Mesenchymal stem cell (in vitro differentiated cells and primary cell): ENCODE results near the gene ANKRD9.

Source experiments
- DNase-seq: peaks from one replicate; pipeline ENCODE4 v3.0.0-alpha.2; 2013
- H2AFZ ChIP-seq: one replicate; pipeline ENCODE4 v1.6.1; 2013; ENCODE audit warnings: low read depth, mild to moderate bottlenecking, control low read depth, inconsistent platforms, low read length, moderate library complexity
- H2AK5ac ChIP-seq: 2 replicates; pipeline ENCODE4 v1.6.1; 2013; ENCODE audit warnings: low read length, moderate library complexity, mild to moderate bottlenecking, inconsistent platforms; ENCODE audit not compliant: severe bottlenecking
- H2BK120ac ChIP-seq: one replicate; pipeline ENCODE4 v1.6.1; 2013; ENCODE audit warnings: low read depth, mild to moderate bottlenecking, inconsistent platforms, low read length, moderate library complexity
- H2BK12ac ChIP-seq, 2 experiments: one replicate each; pipeline ENCODE4 v1.6.1; 2013; ENCODE audit warnings: inconsistent platforms in 2 of 2, low read length in 2 of 2, mild to moderate bottlenecking in 2 of 2, moderate library complexity in 2 of 2, control low read depth in 1 of 2
- H2BK15ac ChIP-seq: one replicate; pipeline ENCODE4 v1.6.1; 2013; ENCODE audit warnings: mild to moderate bottlenecking, low read depth, inconsistent platforms; ENCODE audit not compliant: poor library complexity, severe bottlenecking
- H2BK5ac ChIP-seq: 2 replicates; pipeline ENCODE4 v1.6.1; 2013; ENCODE audit warnings: low read depth, mild to moderate bottlenecking, low read length, control low read depth, inconsistent platforms; ENCODE audit not compliant: poor library complexity, severe bottlenecking
- H3K14ac ChIP-seq, 2 experiments: one replicate each; pipeline ENCODE4 v1.6.1; 2013; ENCODE audit warnings: inconsistent platforms in 2 of 2, low read length in 2 of 2, control low read depth in 1 of 2, mild to moderate bottlenecking in 1 of 2, moderate library complexity in 1 of 2
- H3K18ac ChIP-seq, 2 experiments: one replicate each; pipeline ENCODE4 v1.6.1; 2013; ENCODE audit warnings: inconsistent platforms in 2 of 2, low read length in 2 of 2, control low read depth in 1 of 2, low read depth in 1 of 2, mild to moderate bottlenecking in 1 of 2
- H3K23ac ChIP-seq, 2 experiments: one replicate each; pipeline ENCODE4 v1.6.1; 2013; ENCODE audit warnings: inconsistent platforms in 2 of 2, low read length in 2 of 2, mild to moderate bottlenecking in 2 of 2, moderate library complexity in 2 of 2, control low read depth in 1 of 2
- H3K27ac ChIP-seq: 2 replicates; pipeline ENCODE4 v1.5.1; 2013; ENCODE audit warnings: mild to moderate bottlenecking, moderate library complexity, low read length, control low read depth, inconsistent platforms; ENCODE audit not compliant: poor library complexity, severe bottlenecking
- H3K27me3 ChIP-seq, 2 experiments: 2 replicates each; pipeline versions ENCODE4 v1.6.1 to v1.7.0; 2013; ENCODE audit warnings: low read length in 2 of 2, mild to moderate bottlenecking in 2 of 2, moderate library complexity in 2 of 2, control low read depth in 1 of 2, inconsistent platforms in 1 of 2; ENCODE audit not compliant: control insufficient read depth in 1 of 2, insufficient read depth in 1 of 2
- H3K36me3 ChIP-seq, 2 experiments: 2 replicates each; pipeline versions ENCODE4 v1.6.1 to v1.7.0; 2013; ENCODE audit warnings: low read length in 2 of 2, control low read depth in 1 of 2, inconsistent platforms in 1 of 2, low read depth in 1 of 2, mild to moderate bottlenecking in 1 of 2; ENCODE audit not compliant: insufficient read depth in 2 of 2, control insufficient read depth in 1 of 2
- H3K4ac ChIP-seq, 2 experiments: one replicate each; pipeline ENCODE4 v1.6.1; 2013; ENCODE audit warnings: inconsistent platforms in 2 of 2, low read length in 2 of 2, mild to moderate bottlenecking in 2 of 2, moderate library complexity in 2 of 2, control low read depth in 1 of 2, low read depth in 1 of 2
- H3K4me1 ChIP-seq: 2 replicates; pipeline ENCODE4 v1.6.1; 2013; ENCODE audit warnings: low read depth, low read length, control low read depth; ENCODE audit not compliant: control insufficient read depth, insufficient read depth
- H3K4me2 ChIP-seq: 2 replicates; pipeline ENCODE4 v1.6.1; 2013; ENCODE audit warnings: low read length, mild to moderate bottlenecking, inconsistent platforms; ENCODE audit not compliant: poor library complexity, severe bottlenecking
- H3K4me3 ChIP-seq, 2 experiments: 2 replicates each; pipeline versions ENCODE4 v1.5.1 to v1.7.0; 2013; ENCODE audit warnings: low read length in 2 of 2, mild to moderate bottlenecking in 2 of 2, control low read depth in 1 of 2, low read depth in 1 of 2; ENCODE audit not compliant: insufficient read depth in 1 of 2
- H3K79me1 ChIP-seq: replicated peaks from 2 replicates; pipeline ENCODE4 v1.6.1; 2013; ENCODE audit warnings: mild to moderate bottlenecking, control low read depth, low read length, inconsistent platforms; ENCODE audit not compliant: poor library complexity, severe bottlenecking
- H3K9ac ChIP-seq: 2 replicates; pipeline ENCODE4 v1.7.0; 2013; ENCODE audit warnings: mild to moderate bottlenecking, low read length, moderate library complexity
- H3K9me3 ChIP-seq: 2 replicates; pipeline ENCODE4 v1.7.0; 2013; ENCODE audit warnings: mild to moderate bottlenecking, low read length; ENCODE audit not compliant: control insufficient read depth
- H4K8ac ChIP-seq: one replicate; pipeline ENCODE4 v1.6.1; 2013; ENCODE audit warnings: inconsistent platforms, mild to moderate bottlenecking, low read length, moderate library complexity
- H4K91ac ChIP-seq: one replicate; pipeline ENCODE4 v1.6.1; 2013; ENCODE audit warnings: mild to moderate bottlenecking, low read length, inconsistent platforms
- WGBS: methylation state at CpG from one replicate; pipeline ENCODE4 v1.1.7; 2013; ENCODE audit warnings: mixed read lengths; 5-methylcytosine and 5-hydroxymethylcytosine counted together

Gene ANKRD9

GRCh38 chr14:102505000-102505619, 4.5 kb downstream of the ANKRD9 start:
- Histone ChIP-seq H2BK12ac (no peak overlapping the region), H3K79me1 (peaks cover 4% of the 10 kb centered on the region), H2BK120ac (no peak overlapping the region), H4K91ac (no peak overlapping the region), H2AK5ac (no peak overlapping the region), H2BK15ac (no peak overlapping the region), H3K4ac (no peak overlapping the region), H3K4me1 (peaks cover 25% of the 10 kb centered on the region), H3K27me3 (no peaks in the 10 kb centered on the region), H3K4me3 (no peak overlapping the region), H3K27ac (no peak overlapping the region), H3K14ac (no peak overlapping the region), H3K18ac (no peak overlapping the region), H3K36me3 (peaks cover 5 to 44% of the 10 kb centered on the region in 2 experiments), H4K8ac (no peak overlapping the region), H3K4me2 (no peak overlapping the region), H3K23ac (peak overlapping the region in 1 of 2 experiments; percentile 57), H3K9me3 (no peaks in the 10 kb centered on the region), H3K9ac (no peak overlapping the region), H2AFZ (no peak overlapping the region), H2BK5ac (no peak overlapping the region)
- 96% methylated on average over 7 of the region's 7 CpGs for WGBS
- no peak for DNase-seq

GRCh38 chr14:102504328-102504999, 5.1 kb downstream of the ANKRD9 start:
- H2BK120ac ChIP-seq: no peak overlapping the region
- no peak overlapping the region for H3K9ac ChIP-seq
- H3K4me3 ChIP-seq: no peak overlapping the region
- peaks cover 25% of the 10 kb centered on the region for H3K4me1 ChIP-seq
- no peak overlapping the region for H2AK5ac ChIP-seq
- H2BK5ac ChIP-seq: no peak overlapping the region
- H2AFZ ChIP-seq: no peak overlapping the region
- no peak overlapping the region for H2BK12ac ChIP-seq
- no peak overlapping the region for H2BK15ac ChIP-seq
- H4K91ac ChIP-seq: no peak overlapping the region
- H3K79me1 ChIP-seq: peaks cover 4% of the 10 kb centered on the region
- H3K36me3 ChIP-seq: peaks cover 5 to 49% of the 10 kb centered on the region in 2 experiments
- H3K4ac ChIP-seq: no peak overlapping the region
- no peak overlapping the region for H4K8ac ChIP-seq
- no peak overlapping the region for H3K14ac ChIP-seq
- WGBS: 78% methylated on average over 16 of the region's 18 CpGs
- H3K27me3 ChIP-seq: no peaks in the 10 kb centered on the region
- no peaks in the 10 kb centered on the region for H3K9me3 ChIP-seq
- DNase-seq: no peak
- H3K18ac ChIP-seq: no peak overlapping the region
- H3K27ac ChIP-seq: no peak overlapping the region
- H3K23ac ChIP-seq: peak overlapping the region in 1 of 2 experiments; percentile 57
- no peak overlapping the region for H3K4me2 ChIP-seq

DNA sequence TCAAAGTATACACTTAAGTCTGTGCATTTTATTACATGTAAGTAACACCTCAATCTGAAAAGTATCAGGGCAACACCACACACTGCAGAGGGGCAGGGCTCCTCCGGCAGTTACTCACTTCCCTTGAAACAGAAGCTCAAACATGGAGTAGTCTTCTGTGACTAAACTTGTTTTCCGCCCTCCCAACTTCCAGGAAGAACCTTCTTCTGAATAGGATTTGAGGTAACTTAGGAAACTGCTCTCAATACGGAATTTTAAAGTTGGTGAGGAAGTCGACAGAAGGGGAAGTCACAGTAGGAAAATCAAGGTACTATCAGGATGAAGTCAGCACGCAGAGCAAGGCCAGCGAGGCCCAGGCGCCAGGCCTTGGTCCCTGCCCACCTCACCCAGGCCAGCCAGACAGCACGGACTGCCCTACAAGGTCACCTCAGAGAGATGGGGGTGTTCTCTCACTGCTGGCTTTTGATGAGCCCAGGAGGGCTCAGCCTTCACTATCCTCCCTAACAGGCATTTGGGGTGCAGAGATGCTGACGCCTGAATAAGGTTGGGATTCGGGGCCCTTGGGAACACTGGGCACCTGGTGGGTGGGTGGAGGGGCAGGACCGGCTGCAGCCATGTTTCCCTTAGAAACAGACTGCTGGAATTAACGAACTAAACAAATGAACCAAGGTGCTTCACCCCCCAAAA, 5.8 kb downstream of the ANKRD9 start:
- no peak overlapping the region for H3K4me2 ChIP-seq
- no peak overlapping the region for H3K9ac ChIP-seq
- DNase-seq: no peak
- no peak overlapping the region for H3K18ac ChIP-seq
- no peak overlapping the region for H3K4ac ChIP-seq
- H3K23ac ChIP-seq: no peak overlapping the region
- peaks cover 12 to 55% of the 10 kb centered on the region in 2 experiments for H3K36me3 ChIP-seq
- H3K27ac ChIP-seq: no peak overlapping the region
- no peak overlapping the region for H4K8ac ChIP-seq
- H3K4me1 ChIP-seq: peaks cover 24% of the 10 kb centered on the region
- no peak overlapping the region for H3K4me3 ChIP-seq
- H3K79me1 ChIP-seq: peaks cover 4% of the 10 kb centered on the region
- H3K14ac ChIP-seq: no peak overlapping the region
- 86% methylated on average over 12 of the region's 12 CpGs for WGBS
- no peak overlapping the region for H2BK12ac ChIP-seq
- no peak overlapping the region for H2BK15ac ChIP-seq
- no peaks in the 10 kb centered on the region for H3K9me3 ChIP-seq
- no peak overlapping the region for H2BK5ac ChIP-seq
- no peak overlapping the region for H2AK5ac ChIP-seq
- no peak overlapping the region for H2BK120ac ChIP-seq
- H4K91ac ChIP-seq: no peak overlapping the region
- no peaks in the 10 kb centered on the region for H3K27me3 ChIP-seq
- no peak overlapping the region for H2AFZ ChIP-seq

GRCh38 chr14:102502571-102502970, 7.0 kb downstream of the ANKRD9 start:
- H2BK120ac ChIP-seq: no peak overlapping the region
- no peak overlapping the region for H3K27ac ChIP-seq
- no peak overlapping the region for H2BK15ac ChIP-seq
- no peak overlapping the region for H2BK12ac ChIP-seq
- H2AFZ ChIP-seq: no peak overlapping the region
- no peaks in the 10 kb centered on the region for H3K79me1 ChIP-seq
- H3K4me1 ChIP-seq: peaks cover 18% of the 10 kb centered on the region
- H3K27me3 ChIP-seq: no peaks in the 10 kb centered on the region
- no peak overlapping the region for H2AK5ac ChIP-seq
- no peak overlapping the region for H2BK5ac ChIP-seq
- H3K9me3 ChIP-seq: no peaks in the 10 kb centered on the region
- no peak overlapping the region for H3K4ac ChIP-seq
- H3K4me3 ChIP-seq: no peak overlapping the region
- no peak overlapping the region for H3K4me2 ChIP-seq
- H3K36me3 ChIP-seq: peaks cover 24 to 62% of the 10 kb centered on the region in 2 experiments
- no peak overlapping the region for H3K14ac ChIP-seq
- H4K91ac ChIP-seq: no peak overlapping the region
- H4K8ac ChIP-seq: no peak overlapping the region
- no peak for DNase-seq
- no peak overlapping the region for H3K18ac ChIP-seq
- H3K9ac ChIP-seq: no peak overlapping the region
- 97% methylated on average over 10 of the region's 10 CpGs for WGBS
- no peak overlapping the region for H3K23ac ChIP-seq
